ENCODE data around the gene MC1R.
"Not testable (repeated sequence)": the region's sequence is repeated elsewhere in the genome, so short reads cannot be mapped to it uniquely, and the experiment has no call there.

The MC1R gene

DNA sequence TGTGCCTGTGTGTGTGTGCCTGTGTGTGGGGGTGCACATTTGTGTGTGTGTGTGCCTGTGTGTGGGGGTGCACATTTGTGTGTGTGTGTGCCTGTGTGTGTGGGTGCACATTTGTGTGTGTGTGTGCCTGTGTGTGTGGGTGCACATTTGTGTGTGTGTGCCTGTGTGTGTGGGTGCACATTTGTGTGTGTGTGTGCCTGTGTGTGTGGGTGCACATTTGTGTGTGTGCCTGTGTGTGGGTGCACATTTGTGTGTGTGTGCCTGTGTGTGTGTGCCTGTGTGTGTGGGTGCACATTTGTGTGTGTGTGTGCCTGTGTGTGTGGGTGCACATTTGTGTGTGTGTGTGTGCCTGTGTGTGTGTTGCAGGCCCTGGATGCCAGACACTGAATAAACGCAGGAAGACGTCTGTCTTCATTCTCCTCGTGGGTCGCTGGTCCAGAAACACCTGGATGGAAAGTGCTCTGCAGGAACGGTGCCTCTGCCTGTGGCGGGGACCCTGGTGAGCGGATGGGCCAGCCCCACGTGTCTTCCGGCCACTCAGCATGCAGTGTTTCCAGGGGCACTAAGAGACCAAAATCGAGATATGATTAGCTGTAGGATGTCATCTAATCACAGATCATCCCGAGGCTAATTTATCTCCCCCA, 3.9 kb upstream of the MC1R start:
- DNase-seq = not testable (repeated sequence)

DNA sequence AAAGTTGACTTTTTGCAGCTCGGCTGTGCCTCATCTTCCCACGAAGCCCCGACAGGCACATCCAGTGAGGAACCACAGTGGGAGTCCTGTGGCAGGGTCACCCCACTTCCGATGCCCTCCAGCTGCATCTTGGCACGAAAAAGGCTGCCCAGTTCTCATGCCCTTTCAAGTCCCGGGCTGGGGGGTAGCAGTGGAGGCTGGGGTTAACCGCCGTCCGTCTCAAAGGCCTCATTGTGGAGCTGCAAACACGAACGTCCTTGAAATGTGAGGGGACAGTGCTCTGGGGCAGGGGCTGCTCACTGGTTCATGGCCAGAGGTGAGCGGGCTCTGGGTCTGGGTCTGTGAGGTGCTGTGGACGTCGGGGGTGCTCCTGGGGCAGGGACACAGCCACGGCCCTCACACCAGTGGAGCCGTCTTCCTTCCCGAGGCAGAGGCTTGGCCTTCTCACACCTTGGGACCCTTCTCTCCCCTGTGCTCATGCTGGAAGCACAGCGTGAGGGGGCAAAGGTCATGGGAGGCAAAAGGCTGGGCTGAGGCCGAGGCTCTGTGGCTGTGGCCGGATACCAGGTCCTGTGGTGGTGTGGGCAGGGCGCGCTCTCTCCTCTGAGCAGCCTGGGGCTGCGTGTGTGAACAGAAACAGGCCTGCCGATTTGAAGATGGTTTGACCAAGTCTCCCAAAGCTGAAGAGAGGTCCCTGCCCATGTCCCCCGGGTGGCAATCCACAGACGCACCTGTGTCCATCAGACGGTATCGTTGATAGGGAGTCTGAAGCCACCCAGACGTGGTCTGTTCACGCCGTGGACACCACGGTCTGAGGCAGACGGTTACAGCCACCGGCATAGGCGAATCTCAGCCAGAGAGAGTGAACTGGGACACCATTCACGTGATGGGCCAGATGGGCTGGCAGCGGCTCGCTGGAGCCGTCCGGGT, 3.1 kb upstream of the MC1R start:
- DNase-seq = no peak

DNA sequence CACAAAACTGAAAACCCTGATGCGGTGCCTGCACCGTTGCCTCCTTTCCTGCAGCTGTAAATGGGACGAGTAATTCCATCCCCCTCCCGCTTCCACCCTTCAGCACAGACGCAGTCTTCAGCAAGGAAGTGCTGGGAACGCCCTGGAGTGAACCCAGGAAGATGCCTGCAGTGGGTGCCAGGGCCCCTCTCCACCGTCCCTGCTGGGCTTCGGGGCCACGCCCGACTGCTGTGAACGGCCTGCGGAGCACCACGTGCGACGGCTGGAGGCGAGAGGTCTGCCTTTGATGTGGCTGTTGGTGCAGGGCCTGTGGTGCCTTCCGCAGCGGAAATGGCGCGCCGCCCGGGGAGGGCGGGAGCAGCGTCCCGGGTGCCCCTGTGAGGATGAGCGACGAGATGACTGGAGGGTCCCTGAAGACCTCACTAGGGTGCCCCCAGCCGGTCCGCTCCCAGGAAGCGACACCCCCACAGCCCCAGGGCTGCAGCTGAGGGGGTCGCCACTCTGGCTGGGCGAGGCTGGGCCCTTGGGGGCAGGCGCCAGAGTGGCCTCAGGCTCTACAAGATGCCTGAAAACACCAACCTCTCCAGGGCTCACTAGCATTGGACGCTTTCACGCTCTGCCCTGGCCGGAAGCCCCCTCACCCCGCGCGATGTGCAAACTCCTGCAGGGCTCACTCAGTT, 749 bp upstream of the MC1R start:
- DNase-seq = peak; percentile 36

DNA sequence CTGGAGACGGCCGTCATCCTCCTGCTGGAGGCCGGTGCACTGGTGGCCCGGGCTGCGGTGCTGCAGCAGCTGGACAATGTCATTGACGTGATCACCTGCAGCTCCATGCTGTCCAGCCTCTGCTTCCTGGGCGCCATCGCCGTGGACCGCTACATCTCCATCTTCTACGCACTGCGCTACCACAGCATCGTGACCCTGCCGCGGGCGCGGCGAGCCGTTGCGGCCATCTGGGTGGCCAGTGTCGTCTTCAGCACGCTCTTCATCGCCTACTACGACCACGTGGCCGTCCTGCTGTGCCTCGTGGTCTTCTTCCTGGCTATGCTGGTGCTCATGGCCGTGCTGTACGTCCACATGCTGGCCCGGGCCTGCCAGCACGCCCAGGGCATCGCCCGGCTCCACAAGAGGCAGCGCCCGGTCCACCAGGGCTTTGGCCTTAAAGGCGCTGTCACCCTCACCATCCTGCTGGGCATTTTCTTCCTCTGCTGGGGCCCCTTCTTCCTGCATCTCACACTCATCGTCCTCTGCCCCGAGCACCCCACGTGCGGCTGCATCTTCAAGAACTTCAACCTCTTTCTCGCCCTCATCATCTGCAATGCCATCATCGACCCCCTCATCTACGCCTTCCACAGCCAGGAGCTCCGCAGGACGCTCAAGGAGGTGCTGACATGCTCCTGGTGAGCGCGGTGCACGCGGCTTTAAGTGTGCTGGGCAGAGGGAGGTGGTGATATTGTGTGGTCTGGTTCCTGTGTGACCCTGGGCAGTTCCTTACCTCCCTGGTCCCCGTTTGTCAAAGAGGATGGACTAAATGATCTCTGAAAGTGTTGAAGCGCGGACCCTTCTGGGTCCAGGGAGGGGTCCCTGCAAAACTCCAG, 1.1 kb downstream of the MC1R start:
- DNase-seq = no peak

DNA sequence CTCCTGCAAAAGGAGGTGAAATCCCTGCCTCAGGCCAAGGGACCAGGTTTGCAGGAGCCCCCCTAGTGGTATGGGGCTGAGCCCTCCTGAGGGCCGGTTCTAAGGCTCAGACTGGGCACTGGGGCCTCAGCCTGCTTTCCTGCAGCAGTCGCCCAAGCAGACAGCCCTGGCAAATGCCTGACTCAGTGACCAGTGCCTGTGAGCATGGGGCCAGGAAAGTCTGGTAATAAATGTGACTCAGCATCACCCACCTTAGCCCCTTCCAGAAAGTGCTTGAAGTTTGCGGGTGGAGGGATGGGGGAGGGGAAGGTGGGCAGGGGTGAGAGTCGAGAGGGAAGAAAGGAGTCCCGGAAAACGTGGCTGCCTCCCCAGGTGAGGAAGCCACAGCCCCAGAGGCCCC, 2.1 kb downstream of the MC1R start:
- no peak for DNase-seq

DNA sequence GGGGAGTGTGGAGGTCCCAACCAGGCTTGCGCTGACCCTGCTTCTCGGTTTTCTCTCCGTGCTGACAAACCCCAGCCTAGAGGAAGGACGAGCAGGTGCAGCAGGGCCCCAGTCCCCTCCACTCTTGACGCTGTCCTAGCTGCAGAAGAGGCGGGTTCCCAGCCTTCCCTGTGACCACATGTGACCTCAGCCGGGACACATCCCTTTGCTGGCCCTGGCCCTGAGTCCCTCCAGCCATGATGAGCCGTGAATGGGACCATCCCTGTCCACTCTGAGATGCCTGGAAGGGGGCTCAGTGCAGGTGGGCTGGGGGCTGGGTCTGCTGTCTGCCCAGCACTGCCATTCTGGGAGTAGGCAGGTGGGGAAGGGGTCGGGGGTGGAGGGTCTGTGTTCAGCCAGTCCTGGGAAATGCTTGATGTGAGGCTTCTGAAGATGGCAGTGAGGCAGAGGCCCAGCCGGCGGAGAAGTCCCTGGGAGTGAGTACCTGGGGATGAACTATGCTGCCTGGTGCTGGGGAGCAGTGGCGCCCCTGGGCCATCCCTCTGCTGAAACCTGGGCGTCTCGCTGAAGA, 2.6 kb downstream of the MC1R start:
- no peak for DNase-seq

DNA sequence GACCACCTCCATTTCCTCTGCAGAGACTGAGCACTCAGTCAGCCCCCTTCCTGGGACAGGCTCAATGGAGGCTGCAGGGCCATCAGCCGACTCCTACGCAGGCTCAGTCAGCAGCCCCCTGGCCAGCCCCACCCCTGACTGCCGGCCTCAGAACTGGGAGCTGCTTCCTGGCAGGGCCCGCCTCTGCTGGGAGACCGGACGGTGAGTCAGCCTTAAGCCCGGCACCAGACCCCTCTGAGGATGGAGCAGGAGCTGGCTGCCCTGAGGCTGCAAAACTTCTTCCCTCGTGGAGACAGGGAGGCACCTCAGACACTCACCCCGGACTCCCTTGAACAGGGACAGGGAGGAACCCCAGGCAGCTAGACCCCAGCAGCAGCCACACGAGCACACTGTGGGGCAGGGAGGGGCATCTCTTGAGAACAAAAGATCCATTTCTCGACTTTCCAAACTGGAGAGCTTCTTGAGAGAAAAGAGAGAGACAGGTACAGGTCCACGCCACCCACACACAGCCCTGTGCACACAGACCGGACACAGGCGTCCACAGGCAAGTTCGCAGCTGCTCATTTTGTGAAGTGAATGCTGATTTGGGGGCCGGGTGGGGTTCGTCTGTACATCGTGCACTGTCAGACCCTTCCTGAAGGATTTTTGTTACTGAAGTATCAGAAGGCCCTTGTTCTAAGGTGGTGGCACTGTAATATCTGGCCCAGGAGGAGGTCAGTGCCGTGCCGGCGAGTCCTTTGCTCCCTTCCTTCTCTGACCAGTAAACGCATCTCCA, 3.2 kb downstream of the MC1R start:
- no peak for DNase-seq

DNA sequence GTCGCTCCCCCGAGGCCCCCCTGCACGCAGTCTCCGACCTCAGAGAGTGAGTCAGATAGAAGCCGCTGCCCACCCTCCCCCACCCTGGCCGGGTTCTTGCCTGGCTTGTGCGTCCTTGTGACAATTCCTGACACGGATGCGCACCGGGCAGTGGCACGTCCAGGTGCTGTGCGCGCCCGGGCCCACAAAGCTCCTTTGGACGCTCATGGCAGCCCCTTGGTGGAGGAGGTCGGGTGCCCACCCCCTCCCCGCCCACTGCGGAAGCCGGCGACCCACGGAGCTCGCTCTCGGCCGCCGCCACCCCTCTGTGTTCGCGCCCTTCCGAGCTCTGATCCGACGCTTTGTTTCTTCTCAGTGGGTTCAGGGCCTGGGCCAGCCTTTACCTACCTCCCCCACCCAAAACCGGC, 3.8 kb downstream of the MC1R start:
- no peak for DNase-seq

DNA sequence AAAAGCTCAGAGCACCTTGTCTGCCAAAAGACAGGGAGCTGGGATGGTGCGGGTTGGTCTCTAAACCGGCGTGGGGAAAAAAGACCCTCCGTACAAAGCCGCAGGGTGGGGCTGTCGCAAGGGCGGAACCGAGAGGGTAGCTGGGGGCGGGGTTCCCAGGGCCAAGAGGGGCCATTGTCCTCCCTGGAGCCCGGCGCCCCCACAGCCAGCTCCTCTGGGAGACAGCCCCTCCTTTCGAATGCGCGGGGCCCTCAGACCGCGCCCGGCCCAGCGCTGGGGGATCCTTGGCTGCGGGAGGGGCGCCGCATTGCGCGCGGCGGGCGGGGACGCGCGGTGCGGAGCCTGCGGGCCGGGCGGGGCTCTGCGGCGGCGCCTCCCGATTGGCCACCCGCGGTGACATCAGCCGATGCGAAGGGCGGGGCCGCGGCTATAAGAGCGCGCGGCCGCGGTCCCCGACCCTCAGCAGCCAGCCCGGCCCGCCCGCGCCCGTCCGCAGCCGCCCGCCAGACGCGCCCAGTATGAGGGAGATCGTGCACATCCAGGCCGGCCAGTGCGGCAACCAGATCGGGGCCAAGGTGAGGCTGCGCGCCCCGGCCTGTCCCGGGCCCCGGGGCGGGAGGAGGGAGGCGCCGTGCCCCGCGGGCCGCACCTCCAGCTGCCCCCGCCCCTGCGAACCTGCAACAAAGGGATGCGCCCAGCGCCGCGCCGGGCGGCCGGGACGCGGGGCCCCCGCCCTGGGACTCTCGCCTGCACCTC, 4.4 kb downstream of the MC1R start, which contains the start of gene TUBB3:
Gene TUBB3, plus strand, starts transcription at position 459 of the 756 bp plus-strand sequence. Its CDS starts 60 bp downstream, at position 519.
- DNase-seq = peak; percentile 33

DNA sequence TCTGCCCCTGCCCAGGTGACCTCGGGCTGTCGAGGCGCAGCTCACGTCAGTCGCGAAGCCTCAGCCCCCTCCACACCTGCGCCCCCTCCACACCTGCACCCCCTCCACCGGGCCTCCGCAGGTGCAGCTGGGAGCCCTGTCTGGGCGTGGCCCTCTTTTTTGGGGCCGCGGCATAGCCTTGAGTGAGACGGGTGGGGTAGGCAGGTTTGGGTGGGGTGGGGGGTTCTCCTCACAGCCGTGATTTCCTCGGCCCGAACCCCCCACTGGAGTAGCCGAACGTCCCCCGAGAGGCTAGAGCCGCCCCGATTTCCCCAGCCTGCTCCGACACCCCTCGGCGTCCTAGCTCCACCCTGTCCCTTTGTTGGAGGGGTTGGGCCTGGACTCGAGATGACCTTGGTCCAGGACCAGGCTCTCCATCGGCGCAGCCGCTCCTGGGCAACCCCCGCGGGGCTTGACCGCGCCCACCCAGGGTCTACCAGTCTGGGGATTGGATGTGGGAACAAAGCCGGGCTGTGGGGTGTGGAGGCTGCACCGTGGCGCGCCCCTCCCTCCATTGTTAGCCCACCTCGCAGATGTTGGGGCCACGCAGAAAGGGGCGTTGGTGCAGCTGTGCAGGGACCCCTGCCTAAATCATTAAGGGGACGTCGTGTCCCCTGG, 5.1 kb downstream of the MC1R start:
- DNase-seq = peak; percentile 29

DNA sequence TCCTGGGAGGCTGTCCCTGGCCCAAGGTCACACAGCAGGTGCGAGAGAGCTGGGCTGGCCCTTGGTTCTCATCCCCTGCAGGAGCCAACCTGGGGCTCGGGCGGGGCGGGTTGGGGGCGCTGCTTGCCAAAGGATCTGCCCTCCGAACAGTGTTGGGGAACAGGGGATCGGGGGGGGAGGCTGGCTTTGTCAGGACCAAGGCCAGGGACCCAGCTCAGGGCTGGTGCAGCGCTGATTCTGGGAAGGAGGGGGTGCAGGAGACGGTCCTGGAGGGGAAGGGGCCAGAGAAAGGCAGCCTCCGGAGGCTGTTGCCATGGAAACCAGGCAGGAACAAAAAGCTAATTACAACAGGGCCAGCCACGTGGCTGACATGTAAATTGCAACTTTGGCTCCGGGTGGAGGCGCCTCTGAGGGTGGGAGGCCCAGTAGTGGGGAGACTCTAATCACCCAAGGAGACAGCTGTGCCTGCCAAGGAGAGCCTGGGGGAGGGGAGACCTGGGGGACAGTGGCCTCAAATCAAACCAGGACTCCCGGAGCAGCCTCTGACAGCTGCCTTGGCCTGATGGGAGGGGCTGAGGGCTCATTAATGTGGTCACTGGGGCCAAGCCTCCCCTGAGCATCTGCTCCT, 5.7 kb downstream of the MC1R start:
- DNase-seq = peak; percentile 29

DNA sequence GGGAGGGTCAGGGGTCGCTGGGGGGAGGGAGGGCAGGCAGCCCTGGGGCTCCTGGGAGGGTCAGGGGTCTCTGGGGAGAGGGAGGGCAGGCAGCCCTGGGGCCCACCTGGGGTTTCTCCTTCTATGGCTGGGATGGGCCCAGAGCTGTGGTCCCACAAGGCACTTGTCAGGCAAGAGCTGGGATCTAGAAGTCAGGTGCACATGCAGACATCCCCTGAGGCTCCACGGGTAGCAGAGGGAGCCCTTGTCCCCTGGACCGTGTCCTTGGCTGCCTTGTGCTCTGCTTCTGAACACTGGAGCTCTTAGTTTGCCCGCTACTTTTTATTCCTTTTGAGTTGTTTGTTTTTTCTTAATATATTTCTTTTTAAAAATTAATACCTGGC, 6.3 kb downstream of the MC1R start:
- no peak for DNase-seq

DNA sequence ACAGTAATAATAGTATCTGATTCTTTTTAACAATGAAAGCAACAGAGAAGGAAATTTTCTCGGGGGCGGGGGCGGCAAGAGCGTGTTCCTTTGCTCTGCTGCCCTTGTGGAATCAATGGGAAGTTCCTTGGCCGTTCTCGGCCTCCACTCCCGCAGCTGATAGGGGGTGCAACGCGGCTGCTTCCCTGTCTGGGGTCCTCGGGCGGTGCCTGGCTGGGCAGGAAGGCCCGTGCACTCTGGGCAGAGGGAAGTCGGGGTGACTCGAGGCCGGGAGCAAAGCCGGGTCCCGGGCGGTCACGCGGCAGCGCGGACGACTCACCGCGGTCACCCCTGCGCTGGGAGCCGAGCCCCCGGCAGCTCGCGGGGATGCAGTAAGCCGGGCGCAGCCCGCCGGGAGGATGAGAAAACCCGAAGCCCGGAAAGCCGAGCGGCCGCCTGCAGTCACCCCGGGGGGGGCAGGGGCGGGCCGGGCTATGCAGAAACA, 7.0 kb downstream of the MC1R start:
- no peak for DNase-seq

DNA sequence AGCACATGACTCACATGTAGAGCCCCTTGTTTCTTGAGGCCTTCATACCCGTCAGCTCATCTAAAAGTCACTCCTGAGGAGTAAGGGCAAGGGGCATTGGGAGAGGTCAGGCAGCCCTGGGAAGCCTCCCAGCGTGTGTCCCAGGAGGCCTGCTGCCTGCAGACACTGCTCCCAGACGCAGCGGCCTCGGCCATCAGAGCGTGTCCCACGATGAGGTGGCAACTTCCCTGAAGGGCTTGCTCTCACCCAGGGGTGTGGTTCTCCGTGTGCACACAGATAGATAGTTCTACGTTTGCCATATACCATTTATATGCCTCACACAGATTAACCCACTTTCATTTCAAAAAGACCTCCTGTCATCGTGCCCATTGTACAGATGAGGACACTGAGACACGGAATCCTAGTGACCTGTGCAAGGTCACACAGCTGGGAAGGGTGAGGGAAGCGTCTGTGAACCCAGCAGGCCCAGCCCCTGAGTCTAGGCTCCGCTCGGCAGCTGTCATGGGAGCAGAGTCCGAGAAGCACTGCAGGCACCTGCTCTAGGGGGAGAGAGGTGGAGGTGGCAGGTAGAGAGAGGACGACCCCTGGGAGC, 12.7 kb downstream of the MC1R start:
- DNase-seq = no peak

DNA sequence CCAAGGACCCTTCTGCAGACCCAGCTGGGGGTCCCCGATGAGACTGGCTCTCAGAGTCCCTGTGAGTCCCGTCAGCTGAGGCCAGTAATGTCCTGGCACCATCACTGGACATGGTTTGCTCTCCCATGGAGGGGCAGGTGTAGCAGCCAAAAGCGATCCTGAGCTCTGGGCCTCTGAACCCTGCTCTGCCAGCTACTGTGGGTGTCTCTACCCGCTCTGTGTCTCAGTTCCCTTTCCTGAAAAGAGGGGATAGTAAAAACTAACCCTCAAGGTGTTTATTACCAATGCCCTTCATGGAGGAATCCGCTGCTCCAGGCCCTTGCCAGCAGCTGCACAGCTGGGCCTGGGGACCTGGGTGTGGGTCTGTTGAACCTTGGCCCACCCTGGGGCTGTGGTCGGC, 13.3 kb downstream of the MC1R start:
- DNase-seq = no peak

DNA sequence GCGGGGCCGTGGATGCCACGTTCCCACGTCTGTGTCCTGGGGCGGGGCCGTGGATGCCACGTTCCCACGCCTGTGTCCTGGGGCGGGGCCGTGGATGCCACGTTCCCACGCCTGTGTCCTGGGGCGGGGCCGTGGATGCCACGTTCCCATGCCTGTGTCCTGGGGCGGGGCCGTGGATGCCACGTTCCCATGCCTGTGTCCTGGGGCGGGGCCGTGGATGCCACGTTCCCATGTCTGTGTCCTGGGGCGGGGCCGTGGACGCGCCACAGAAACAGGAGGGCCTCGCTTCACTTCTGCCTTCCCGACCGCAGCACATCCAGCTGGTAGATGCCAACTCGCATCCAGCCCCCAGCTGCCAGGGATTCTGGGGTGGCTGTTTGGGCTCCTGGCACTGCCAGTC, 15.4 kb downstream of the MC1R start:
- DNase-seq = not testable (repeated sequence)

DNA sequence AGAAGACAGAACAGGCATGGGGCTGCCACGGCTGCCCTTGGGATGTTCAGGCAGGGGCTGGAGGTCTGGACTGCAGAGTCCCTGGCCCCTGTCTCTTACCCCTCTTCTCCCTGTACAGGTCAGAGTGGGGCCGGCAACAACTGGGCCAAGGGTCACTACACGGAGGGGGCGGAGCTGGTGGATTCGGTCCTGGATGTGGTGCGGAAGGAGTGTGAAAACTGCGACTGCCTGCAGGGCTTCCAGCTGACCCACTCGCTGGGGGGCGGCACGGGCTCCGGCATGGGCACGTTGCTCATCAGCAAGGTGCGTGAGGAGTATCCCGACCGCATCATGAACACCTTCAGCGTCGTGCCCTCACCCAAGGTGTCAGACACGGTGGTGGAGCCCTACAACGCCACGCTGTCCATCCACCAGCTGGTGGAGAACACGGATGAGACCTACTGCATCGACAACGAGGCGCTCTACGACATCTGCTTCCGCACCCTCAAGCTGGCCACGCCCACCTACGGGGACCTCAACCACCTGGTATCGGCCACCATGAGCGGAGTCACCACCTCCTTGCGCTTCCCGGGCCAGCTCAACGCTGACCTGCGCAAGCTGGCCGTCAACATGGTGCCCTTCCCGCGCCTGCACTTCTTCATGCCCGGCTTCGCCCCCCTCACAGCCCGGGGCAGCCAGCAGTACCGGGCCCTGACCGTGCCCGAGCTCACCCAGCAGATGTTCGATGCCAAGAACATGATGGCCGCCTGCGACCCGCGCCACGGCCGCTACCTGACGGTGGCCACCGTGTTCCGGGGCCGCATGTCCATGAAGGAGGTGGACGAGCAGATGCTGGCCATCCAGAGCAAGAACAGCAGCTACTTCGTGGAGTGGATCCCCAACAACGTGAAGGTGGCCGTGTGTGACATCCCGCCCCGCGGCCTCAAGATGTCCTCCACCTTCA, 16.2 kb downstream of the MC1R start:
- no peak for DNase-seq

DNA sequence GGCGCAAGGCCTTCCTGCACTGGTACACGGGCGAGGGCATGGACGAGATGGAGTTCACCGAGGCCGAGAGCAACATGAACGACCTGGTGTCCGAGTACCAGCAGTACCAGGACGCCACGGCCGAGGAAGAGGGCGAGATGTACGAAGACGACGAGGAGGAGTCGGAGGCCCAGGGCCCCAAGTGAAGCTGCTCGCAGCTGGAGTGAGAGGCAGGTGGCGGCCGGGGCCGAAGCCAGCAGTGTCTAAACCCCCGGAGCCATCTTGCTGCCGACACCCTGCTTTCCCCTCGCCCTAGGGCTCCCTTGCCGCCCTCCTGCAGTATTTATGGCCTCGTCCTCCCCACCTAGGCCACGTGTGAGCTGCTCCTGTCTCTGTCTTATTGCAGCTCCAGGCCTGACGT, 17.0 kb downstream of the MC1R start:
- DNase-seq = not testable (repeated sequence)

All from NCI-H748 treated with DMSO at 0.1 percent for 48 hours (cell line).